Stomach (tissue), 9 donors: ENCODE measurements around the gene AFF1. TPM values are rescaled to one million over a fixed set of nuclear protein-coding genes. Genes with fewer than 3 reads are reported as not detected.
A peak's percentile ranks its signal among the peaks of the same experiment; 100 is the strongest.

ENCODE experiments used
- DNase-seq, 2 donors: peaks; one replicate each; pipeline versions ENCODE4 v3.0.0 to v3.0.0-alpha.2; 2013 to 2019
- H3K27ac ChIP-seq, 5 donors: fragments of 200-600 bp in 4 of 5; sonication (generic) in 4 of 5; one replicate each; pipeline ENCODE4 v1.5.1; 2013 to 2019; ENCODE audit warnings: mild to moderate bottlenecking in 1 of 5, moderate library complexity in 1 of 5
- H3K27me3 ChIP-seq, 3 donors: fragments of 200-600 bp; sonication (generic); one replicate each; pipeline ENCODE4 v1.5.1; 2017 to 2019; ENCODE audit warnings: mixed run types in 1 of 3
- H3K36me3 ChIP-seq, 4 donors: fragments of 200-600 bp; sonication (generic); 1 replicate in 3 of 4; 2 replicates in 1 of 4; pipeline ENCODE4 v1.5.1; 2016 to 2019
- H3K4me1 ChIP-seq, 4 donors: fragments of 200-600 bp; sonication (generic); one replicate each; pipeline ENCODE4 v1.5.1; 2016 to 2019
- H3K4me3 ChIP-seq, 4 donors: fragments of 200-600 bp; sonication (generic) in 3 of 4; one replicate each; pipeline ENCODE4 v1.5.1; 2016 to 2019; ENCODE audit warnings: mild to moderate bottlenecking in 1 of 4
- H3K9me3 ChIP-seq, 4 donors: fragments of 200-600 bp; sonication (generic); one replicate each; pipeline ENCODE4 v1.5.1; 2016 to 2019
- CTCF ChIP-seq, 7 experiments: fragments of 450-650 bp in 4 of 7; fragments of 200-600 bp in 3 of 7; sonication (generic) in 3 of 7; IDR thresholded peaks; one replicate each; pipeline ENCODE4 v1.5.1; 2016 to 2019; ENCODE audit warnings: antibody characterized with exemption in 7 of 7, control low read depth in 2 of 7, mild to moderate bottlenecking in 1 of 7
- EP300 ChIP-seq: sonication (generic); formaldehyde crosslinking; IDR thresholded peaks from one replicate; pipeline ENCODE4 v1.6.1; 2017; ENCODE audit warnings: antibody characterized with exemption
- POLR2A ChIP-seq, 4 donors: fragments of 450-650 bp; IDR thresholded peaks; one replicate each; pipeline ENCODE4 v1.6.1; 2016; ENCODE audit warnings: antibody characterized with exemption in 4 of 4, control low read depth in 2 of 4, mild to moderate bottlenecking in 1 of 4, moderate library complexity in 1 of 4
- POLR2AphosphoS5 ChIP-seq, 3 donors: sonication (generic); formaldehyde crosslinking; IDR thresholded peaks; one replicate each; pipeline ENCODE4 v1.6.1; 2016; ENCODE audit warnings: antibody characterized with exemption in 3 of 3
- WGBS, 5 donors: extraction: QIAGEN DNeasy Blood & Tissue Kit in 3 of 5; methylation state at CpG; one replicate each; pipeline versions ENCODE4 v1.1.5 to v1.1.7; 2013 to 2018; 5-methylcytosine and 5-hydroxymethylcytosine counted together
- intact Hi-C: fragments of 100-400 bp; cut with DNase I; formaldehyde crosslinking; loops from one replicate; pipeline ENCODE4 v1.15.1; 2023; ENCODE audit warnings: low total_unique reads
- polyA plus RNA-seq, 3 donors: library from polyadenylated mRNA; stranded (reverse); fragments of 200-250 nt; gene quantifications; one replicate each; pipeline ENCODE4 v1.2.3, GENCODE V29; 2013
- total RNA-seq, 5 donors: library from RNA; depleted of rRNA; stranded (reverse); fragments of >200 nt; gene quantifications; one replicate each; pipeline versions ENCODE4 v1.1.0 to v1.2.3, GENCODE V29; 2014 to 2016
- donor health status: healthy with polysubstance abuse.
- donor health status: Bipolar disorder and iron deficiency.
- donor health status: healthy.

The AFF1 gene
- total and polyA plus RNA-seq, 8 donors, result 6.9 to 177 (median 59.1) TPM

DNA sequence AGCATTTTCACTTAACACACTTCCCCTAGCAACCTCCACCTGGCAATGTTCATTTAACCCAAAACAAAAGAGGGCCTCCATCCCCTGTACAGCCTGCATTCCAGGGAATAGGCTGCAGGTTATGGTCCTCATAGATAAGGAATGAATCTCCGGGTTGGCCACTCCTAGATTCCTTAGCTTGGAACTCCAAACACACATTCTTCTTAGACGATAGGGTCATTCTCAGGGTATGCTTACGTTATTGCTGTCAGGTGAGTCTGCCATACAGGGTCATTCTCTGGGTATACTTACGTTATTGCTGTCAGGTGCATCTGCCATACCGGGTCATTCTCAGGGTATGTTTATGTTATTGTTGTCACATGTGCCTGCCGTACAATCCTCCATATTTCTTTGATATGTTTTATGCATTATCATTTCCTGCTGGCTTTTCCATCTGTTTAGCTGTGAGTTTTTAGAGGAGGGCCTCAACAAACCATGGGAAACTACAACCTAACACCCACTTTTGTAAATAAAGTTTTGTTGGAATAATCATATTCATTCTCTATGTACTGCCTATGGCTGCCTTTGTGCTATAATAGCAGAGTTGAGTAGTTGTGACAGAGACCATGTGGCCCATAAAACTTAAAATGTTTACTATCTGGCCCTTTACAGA lies 8.2 kb upstream of the AFF1 start:
- WGBS, 5 donors, result 72 to 85% (median 80%) methylated on average over 6 of the region's 6 CpGs
- Histone ChIP-seq H3K4me3 (no peak overlapping the region), H3K36me3 (peaks cover 0 to 14% (median 13%) of the 10 kb centered on the region in 4 donors), H3K27ac (no peak overlapping the region), H3K4me1 (peaks cover 0 to 38% (median 5%) of the 10 kb centered on the region in 4 donors), H3K27me3 (no peaks in the 10 kb centered on the region), H3K9me3 (no peaks in the 10 kb centered on the region)
- TF ChIP-seq CTCF (IDR thresholded peaks at IDR 0.05) (no peak), POLR2AphosphoS5 (IDR thresholded peaks at IDR 0.05) (no peak), POLR2A (IDR thresholded peaks at IDR 0.05) (no peak), EP300 (no peak)
- intact Hi-C loops, result loop anchor here (10.0 kb wide), 2 partner anchors 168 to 298 kb away; partner anchors contain the start of gene KLHL8
- DNase-seq, result no peak

DNA sequence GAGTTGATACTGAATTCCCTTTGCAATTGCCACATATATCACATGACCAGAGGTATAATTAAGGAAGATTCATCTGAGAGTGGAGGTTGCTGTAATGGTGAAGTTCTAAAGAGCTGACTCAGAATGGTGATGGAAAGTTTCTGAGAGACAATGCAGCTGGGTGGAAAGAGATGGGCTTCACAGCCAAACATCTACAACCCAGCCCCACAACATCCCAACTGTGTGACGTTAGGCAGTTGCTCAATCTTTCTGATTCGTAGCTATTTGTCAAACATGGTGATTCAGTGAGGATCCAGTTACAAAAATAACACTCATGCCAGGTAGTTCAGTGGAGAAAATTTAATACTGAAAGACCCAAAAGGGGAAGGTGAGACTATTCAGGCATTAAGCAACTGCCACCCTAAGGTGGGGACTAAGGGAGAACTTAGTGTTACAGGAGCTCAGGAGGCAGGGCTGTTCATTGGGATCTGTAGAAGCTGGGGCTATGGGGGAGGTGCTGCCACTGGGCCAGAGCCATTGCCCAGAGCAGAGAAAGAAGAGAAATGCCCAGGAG lies 6.9 kb upstream of the AFF1 start:
- H3K9me3 ChIP-seq, result no peaks in the 10 kb centered on the region
- peaks cover 0 to 30% (median 3%) of the 10 kb centered on the region in 4 donors for H3K4me1 ChIP-seq
- WGBS, 5 donors, result 29 to 67% (median 38%) methylated on average over 2 of the region's 2 CpGs
- peaks cover 0 to 20% (median 16%) of the 10 kb centered on the region in 4 donors for H3K36me3 ChIP-seq
- TF ChIP-seq POLR2A (IDR thresholded peaks at IDR 0.05) (no peak), CTCF (IDR thresholded peaks at IDR 0.05) (no peak), POLR2AphosphoS5 (IDR thresholded peaks at IDR 0.05) (peak in 2 of 3 donors; percentile 36 to 42), EP300 (no peak)
- H3K27me3 ChIP-seq, result no peaks in the 10 kb centered on the region
- no peak overlapping the region for H3K4me3 ChIP-seq
- intact Hi-C loops, result loop anchor here (10.0 kb wide), 2 partner anchors 167 to 297 kb away; partner anchors contain the start of gene KLHL8
- H3K27ac ChIP-seq, result peak overlapping the region in 4 of 5 donors; percentile 36 to 54 (median 50)
- no peak for DNase-seq

DNA sequence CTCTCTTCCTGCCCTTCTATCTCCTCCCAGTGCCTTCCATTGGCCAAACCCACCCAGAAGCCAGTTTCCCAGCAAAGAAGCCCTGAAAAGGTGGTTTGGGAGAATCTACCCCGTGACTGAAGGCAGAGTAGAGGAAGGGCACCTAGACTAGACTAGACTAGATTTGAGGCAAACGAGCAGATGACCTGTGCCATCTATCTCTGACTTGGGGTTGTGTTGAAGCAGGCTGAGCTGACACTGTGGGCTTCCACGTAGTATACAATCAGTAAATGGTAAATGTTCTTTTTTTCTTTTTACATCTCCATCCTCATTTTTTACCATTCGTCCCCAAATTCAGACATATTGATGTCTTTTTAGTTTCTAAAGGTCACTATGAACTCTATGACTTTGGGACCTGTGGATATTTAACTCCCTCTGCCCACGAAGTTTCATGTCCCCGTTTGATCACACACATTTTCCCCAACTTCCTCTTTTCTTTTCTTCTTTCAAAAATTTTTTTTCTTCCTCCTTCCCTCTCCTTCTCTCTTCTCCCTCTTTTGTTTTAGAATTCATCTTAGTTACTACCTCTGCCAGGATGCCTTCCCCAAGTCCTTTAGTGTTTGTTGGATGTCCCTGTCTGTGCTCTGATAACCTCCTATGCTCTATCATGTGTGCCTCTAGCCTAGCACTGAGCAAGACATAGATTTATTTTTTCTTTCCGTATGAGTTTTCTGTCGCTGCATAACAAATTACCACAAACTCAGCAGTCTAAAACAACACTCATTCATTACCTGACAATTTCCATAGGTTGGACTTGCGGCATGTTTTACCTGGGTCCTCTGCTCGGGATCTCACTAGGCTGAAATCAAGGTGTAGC lies 6.2 kb upstream of the AFF1 start:
- Histone ChIP-seq H3K36me3 (peaks cover 0 to 20% (median 16%) of the 10 kb centered on the region in 4 donors), H3K4me1 (peaks cover 0 to 34% (median 7%) of the 10 kb centered on the region in 4 donors), H3K4me3 (no peak overlapping the region), H3K27me3 (no peaks in the 10 kb centered on the region), H3K27ac (peak overlapping the region in 3 of 5 donors; percentile 47 to 54 (median 53)), H3K9me3 (no peaks in the 10 kb centered on the region)
- DNase-seq, result no peak
- 87 to 90% (median 89%) methylated on average over 10 of the region's 10 CpGs for WGBS, 5 donors
- intact Hi-C loops, result loop anchor here (10.0 kb wide), 2 partner anchors 166 to 296 kb away; partner anchors contain the start of gene KLHL8
- TF ChIP-seq EP300 (no peak), POLR2A (IDR thresholded peaks at IDR 0.05) (no peak), CTCF (IDR thresholded peaks at IDR 0.05) (no peak), POLR2AphosphoS5 (IDR thresholded peaks at IDR 0.05) (no peak)
